PC-9 (cell line): ENCODE results near the gene NUDT16L1. TPM values are rescaled to one million over a fixed set of nuclear protein-coding genes. Genes with fewer than 3 reads are reported as not detected.

ENCODE experiments used
- BruUV-seq: library from RNA; stranded (reverse); fragments of 400-500 nt; replicated peaks from 2 replicates; lab custom pipeline; 2021; lab: Mats Ljungman, UMichigan
- CTCF ChIA-PET: fragments of 300-600 bp; sonication (Branson Sonifier 250); formaldehyde crosslinking; loops from one replicate; lab custom pipeline; 2022; ENCODE audit warnings: antibody characterized with exemption; lab: Charles Lee
- POLR2A ChIA-PET: fragments of 300-600 bp; sonication (Branson Sonifier 250); formaldehyde crosslinking; loops from one replicate; lab custom pipeline; 2022; ENCODE audit warnings: antibody characterized with exemption; ENCODE audit not compliant: unreplicated experiment; lab: Charles Lee
- DNase-seq, 2 experiments: peaks; one replicate each; pipeline versions ENCODE4 v3.0.0 to v3.0.0-alpha.2; 2015 to 2022; ENCODE audit warnings: mixed read lengths in 1 of 2
- H2AFZ ChIP-seq: fragments of 200-600 bp; sonication (generic); 2 replicates; pipeline ENCODE4 v1.8.1; 2017; ENCODE audit warnings: antibody characterized with exemption
- H3F3A ChIP-seq: fragments of 200-600 bp; sonication (generic); 2 replicates; pipeline ENCODE4 v1.8.1; 2017; ENCODE audit warnings: antibody characterized with exemption, mild to moderate bottlenecking, low read depth; ENCODE audit not compliant: insufficient read depth
- H3K27ac ChIP-seq: fragments of 200-600 bp; sonication (generic); 2 replicates; pipeline ENCODE4 v1.6.1; 2016; ENCODE audit warnings: mixed run types
- H3K27me3 ChIP-seq: fragments of 200-600 bp; sonication (generic); 2 replicates; pipeline ENCODE4 v1.6.1; 2016; ENCODE audit warnings: low read depth, mixed run types; ENCODE audit not compliant: insufficient read depth
- H3K36me3 ChIP-seq: fragments of 200-600 bp; sonication (generic); 2 replicates; pipeline ENCODE4 v1.6.1; 2016; ENCODE audit warnings: low read depth, mixed run types
- H3K4me1 ChIP-seq: fragments of 200-600 bp; sonication (generic); replicated peaks from 2 replicates; pipeline ENCODE4 v1.6.1; 2016; ENCODE audit warnings: mixed run types; ENCODE audit not compliant: insufficient read depth
- H3K4me2 ChIP-seq: fragments of 200-600 bp; sonication (generic); 2 replicates; pipeline ENCODE4 v1.6.1; 2017; ENCODE audit warnings: mixed run types
- H3K4me3 ChIP-seq: fragments of 200-600 bp; sonication (generic); 2 replicates; pipeline ENCODE4 v1.6.1; 2016; ENCODE audit warnings: mixed run types
- H3K79me2 ChIP-seq: fragments of 200-600 bp; sonication (generic); 2 replicates; pipeline ENCODE4 v1.6.1; 2017; ENCODE audit warnings: low read depth, mixed run types
- H3K9me2 ChIP-seq: fragments of 200-600 bp; sonication (generic); 2 replicates; pipeline ENCODE4 v1.8.1; 2017; ENCODE audit warnings: mild to moderate bottlenecking; ENCODE audit not compliant: insufficient read depth
- H3K9me3 ChIP-seq: fragments of 200-600 bp; sonication (generic); 2 replicates; pipeline ENCODE4 v1.8.1; 2016; ENCODE audit warnings: low read depth; ENCODE audit not compliant: insufficient read depth
- H4K20me1 ChIP-seq: fragments of 200-600 bp; sonication (generic); 2 replicates; pipeline ENCODE4 v1.8.1; 2017; ENCODE audit not compliant: insufficient read depth
- CTCF ChIP-seq: fragments of 200-600 bp; sonication (generic); conservative IDR thresholded peaks from 2 replicates; pipeline ENCODE4 v1.6.1; 2017; ENCODE audit warnings: mixed run types, antibody characterized with exemption, mild to moderate bottlenecking, moderate library complexity
- EZH2 ChIP-seq: fragments of 200-600 bp; sonication (generic); IDR thresholded peaks from 2 replicates; pipeline ENCODE4 v1.8.0; 2017; ENCODE audit warnings: antibody characterized with exemption, low read depth
- intact Hi-C: fragments of 100-400 bp; cut with micrococcal nuclease; formaldehyde crosslinking; loops from one replicate; pipeline ENCODE4 v1.10.0; 2022; ENCODE audit not compliant: unreplicated experiment
- total RNA-seq: library from RNA; stranded (reverse); gene quantifications from 2 replicates; pipeline ENCODE4 v1.2.3, GENCODE V29; 2021

Gene NUDT16L1
- total RNA-seq, 1 experiment from 2014 or later, result 25.7 TPM

DNA sequence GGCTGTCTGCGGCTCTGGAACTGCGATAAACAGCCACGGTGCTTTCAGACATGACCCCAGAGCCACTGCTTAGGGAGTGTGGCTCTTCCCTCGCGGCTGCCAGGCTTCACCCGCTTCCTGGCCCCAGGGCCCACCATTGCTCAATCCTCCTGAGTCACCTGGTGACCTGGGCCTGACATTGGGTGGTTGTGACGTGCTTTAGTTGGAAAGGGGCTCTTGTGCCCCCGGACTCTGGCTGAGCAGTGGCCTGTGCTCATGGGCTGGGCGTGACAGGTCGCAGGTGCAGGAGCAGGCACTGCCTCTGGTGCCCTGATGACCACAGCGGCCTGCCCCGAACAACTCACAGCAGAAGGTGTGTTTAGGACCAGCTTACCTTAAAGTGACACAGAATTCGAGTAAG lies 8.6 kb upstream of the NUDT16L1 start:
- no peaks in the 10 kb centered on the region for H3K9me2 ChIP-seq
- DNase-seq, result peak; percentile 69 to 83
- H3K9me3 ChIP-seq, result no peaks in the 10 kb centered on the region
- no peaks in the 10 kb centered on the region for H3K79me2 ChIP-seq
- CTCF ChIA-PET, result interaction anchor here (1.1 kb wide), 1 partner anchor 136 kb away, joined by 4 read pairs; no protein-coding TSS in a partner anchor
- no TSS peak for BruUV-seq
- H3K27ac ChIP-seq, result peak overlapping the region; percentile 44
- POLR2A ChIA-PET, result no interaction called here
- H3K27me3 ChIP-seq, result no peaks in the 10 kb centered on the region
- H3K4me3 ChIP-seq, result no peak overlapping the region
- TF ChIP-seq EZH2, result no peak
- TF ChIP-seq CTCF, result no peak
- peaks cover 36% of the 10 kb centered on the region for H3F3A ChIP-seq
- H4K20me1 ChIP-seq, result no peaks in the 10 kb centered on the region
- peak overlapping the region; percentile 45 for H3K4me2 ChIP-seq
- intact Hi-C loops, result loop anchor here (10.0 kb wide), 1 partner anchor 410 kb away; the partner anchor contains the start of gene EEF2KMT
- no peaks in the 10 kb centered on the region; the same call in 1 of the 2 replicates for H3K36me3 ChIP-seq
- peaks cover 52% of the 10 kb centered on the region for H3K4me1 ChIP-seq
- no peak overlapping the region for H2AFZ ChIP-seq

GRCh38 chr16:4685292-4685691 lies 8.1 kb upstream of the NUDT16L1 start:
- H3K4me1 ChIP-seq, result peaks cover 48% of the 10 kb centered on the region
- peak overlapping the region; percentile 44; the same call in 1 of the 2 replicates for H3K27ac ChIP-seq
- intact Hi-C loops, result loop anchor here (10.0 kb wide), 1 partner anchor 410 kb away; the partner anchor contains the start of gene EEF2KMT
- peak overlapping the region; percentile 45 for H3K4me2 ChIP-seq
- POLR2A ChIA-PET, result no interaction called here
- TF ChIP-seq CTCF, result no peak
- TF ChIP-seq EZH2, result no peak
- no TSS peak for BruUV-seq
- H3K27me3 ChIP-seq, result no peaks in the 10 kb centered on the region
- H3K9me3 ChIP-seq, result no peaks in the 10 kb centered on the region
- no peaks in the 10 kb centered on the region for H4K20me1 ChIP-seq
- H2AFZ ChIP-seq, result no peak overlapping the region
- H3K9me2 ChIP-seq, result no peaks in the 10 kb centered on the region
- DNase-seq, result no peak
- H3K4me3 ChIP-seq, result no peak overlapping the region
- no peaks in the 10 kb centered on the region for H3K79me2 ChIP-seq
- H3F3A ChIP-seq, result peaks cover 33% of the 10 kb centered on the region
- no peaks in the 10 kb centered on the region; the same call in 1 of the 2 replicates for H3K36me3 ChIP-seq
- CTCF ChIA-PET, result no interaction called here

- BruUV-seq, result no TSS peak
- H3K4me3 ChIP-seq, result no peak overlapping the region
- peaks cover 27% of the 10 kb centered on the region for H3F3A ChIP-seq
- H3K9me3 ChIP-seq, result no peaks in the 10 kb centered on the region
- ChIA-PET POLR2A (interaction anchor here (0.6 kb wide), 1 partner anchor 24 kb away, joined by 5 read pairs; no protein-coding TSS in a partner anchor), CTCF (no interaction called here)
- intact Hi-C loops, result loop anchor here (10.0 kb wide), 1 partner anchor 409 kb away; the partner anchor contains the start of gene EEF2KMT
- H3K4me1 ChIP-seq, result peaks cover 42% of the 10 kb centered on the region
- no peaks in the 10 kb centered on the region for H3K9me2 ChIP-seq
- TF ChIP-seq EZH2, result no peak
- no peak for TF ChIP-seq CTCF
- H4K20me1 ChIP-seq, result no peaks in the 10 kb centered on the region
- H3K27ac ChIP-seq, result no peak overlapping the region
- no peak for DNase-seq
- H3K4me2 ChIP-seq, result no peak overlapping the region
- H3K36me3 ChIP-seq, result no peaks in the 10 kb centered on the region; the same call in 1 of the 2 replicates
- no peak overlapping the region for H2AFZ ChIP-seq
- no peaks in the 10 kb centered on the region for H3K79me2 ChIP-seq
- H3K27me3 ChIP-seq, result no peaks in the 10 kb centered on the region
Measured at GRCh38 chr16:4685776-4686496, 7.4 kb upstream of the NUDT16L1 start.
